HepG2 (cell line): ENCODE data around the gene NEK6. TPM values are rescaled to one million over a fixed set of nuclear protein-coding genes. Genes with fewer than 3 reads are reported as not detected.

Experiments
- ASH2L ChIP-seq: fragments of 300-600, 200-600 bp; sonication (generic); IDR thresholded peaks from 2 replicates; pipeline ENCODE4 v1.7.0; 2017; ENCODE audit warnings: low read depth, mild to moderate bottlenecking, moderate library complexity, mixed read lengths, low read length; ENCODE audit not compliant: insufficient read length
- ATM ChIP-seq: fragments of 450-650 bp; IDR thresholded peaks from 2 replicates; pipeline ENCODE4 v1.7.1; 2017; ENCODE audit warnings: mild to moderate bottlenecking, borderline replicate concordance
- CEBPZ ChIP-seq: IDR thresholded peaks from 2 replicates; pipeline ENCODE4 v1.6.1; 2012; ENCODE audit warnings: low read length, improper control_type of control experiment
- DR1 ChIP-seq: sonication (generic); formaldehyde crosslinking; IDR thresholded peaks from 2 replicates; pipeline ENCODE4 v1.8.0; 2021; ENCODE audit warnings: mild to moderate bottlenecking, missing genetic modification reagents, inconsistent platforms
- GRHL1 ChIP-seq: sonication (generic); formaldehyde crosslinking; conservative IDR thresholded peaks from 2 replicates; pipeline ENCODE4 v1.8.0; 2022; ENCODE audit warnings: missing genetic modification reagents
- HDAC1 ChIP-seq: sonication (generic); formaldehyde crosslinking; IDR thresholded peaks from 2 replicates; pipeline ENCODE4 v1.5.1; 2020; ENCODE audit warnings: mild to moderate bottlenecking, missing genetic modification reagents
- LCORL ChIP-seq, 2 experiments: fragments of 450-650 bp in 1 of 2; sonication (generic) in 1 of 2; formaldehyde crosslinking in 1 of 2; IDR thresholded peaks; 2 replicates each; pipeline versions ENCODE4 v1.5.0 to v1.6.1; 2017 to 2020; ENCODE audit warnings: antibody characterized with exemption in 1 of 2, missing genetic modification reagents in 1 of 2
- PHF5A ChIP-seq: IDR thresholded peaks from one replicate; pipeline ENCODE4 v1.6.1; 2018; ENCODE audit warnings: low read depth, missing genetic modification reagents; ENCODE audit not compliant: unreplicated experiment
- SP140L ChIP-seq: sonication (generic); formaldehyde crosslinking; IDR thresholded peaks from 2 replicates; pipeline ENCODE4 v1.4.0; 2020; ENCODE audit warnings: missing genetic modification reagents, borderline replicate concordance
- THRA ChIP-seq: sonication (generic); formaldehyde crosslinking; IDR thresholded peaks from 2 replicates; pipeline ENCODE4 v1.4.0; 2020; ENCODE audit warnings: missing genetic modification reagents, borderline replicate concordance
- XBP1 ChIP-seq: sonication (generic); formaldehyde crosslinking; IDR thresholded peaks from 2 replicates; pipeline ENCODE4 v1.5.0; 2020; ENCODE audit warnings: missing genetic modification reagents
- ZBED4 ChIP-seq: sonication (generic); formaldehyde crosslinking; IDR thresholded peaks from 2 replicates; pipeline ENCODE4 v1.4.0; 2020; ENCODE audit warnings: missing genetic modification reagents, borderline replicate concordance
- ZFP36L1 ChIP-seq: sonication (generic); formaldehyde crosslinking; IDR thresholded peaks from 2 replicates; pipeline ENCODE4 v1.8.0; 2022; ENCODE audit warnings: mild to moderate bottlenecking, missing genetic modification reagents, moderate library complexity
- ZFP36L2 ChIP-seq: sonication (generic); formaldehyde crosslinking; IDR thresholded peaks from 2 replicates; pipeline ENCODE4 v1.4.0; 2020; ENCODE audit warnings: missing genetic modification reagents
- ZNF224 ChIP-seq: sonication (generic); formaldehyde crosslinking; IDR thresholded peaks from 2 replicates; pipeline ENCODE4 v1.5.0; 2020; ENCODE audit warnings: mild to moderate bottlenecking, missing genetic modification reagents
- ZNF235 ChIP-seq: sonication (generic); formaldehyde crosslinking; IDR thresholded peaks from 2 replicates; pipeline ENCODE4 v1.8.1; 2023; ENCODE audit warnings: mild to moderate bottlenecking, missing genetic modification reagents, borderline replicate concordance
- ZNF24 ChIP-seq: fragments of 450-650 bp; IDR thresholded peaks from 2 replicates; pipeline ENCODE4 v1.6.1; 2017; ENCODE audit warnings: antibody characterized with exemption, mild to moderate bottlenecking
- ZNF430 ChIP-seq: sonication (generic); formaldehyde crosslinking; IDR thresholded peaks from 2 replicates; pipeline ENCODE4 v1.9.0; 2021; ENCODE audit warnings: mild to moderate bottlenecking, missing genetic modification reagents
- ZNF678 ChIP-seq: sonication (generic); formaldehyde crosslinking; IDR thresholded peaks from 2 replicates; pipeline ENCODE4 v1.4.0; 2020; ENCODE audit warnings: mild to moderate bottlenecking, missing genetic modification reagents
- polyA plus RNA-seq, 8 experiments: library from polyadenylated mRNA; depleted of rRNA in 3 of 8; stranded (reverse) in 7 of 8; unstranded in 1 of 8; fragments of >200 nt; fragmentation: Illumina TruSeq in 4 of 8; extraction: Trizol in 4 of 8; gene quantifications; 2 replicates each; pipeline versions ENCODE4 v1.2.1 to v1.2.3, GENCODE V29; 2011 to 2016; ENCODE audit warnings: low read depth in 4 of 8, missing spikeins in 1 of 8, mixed read lengths in 1 of 8; ENCODE audit not compliant: insufficient read depth in 1 of 8
- total RNA-seq, 5 experiments: library from RNA; depleted of rRNA; stranded (reverse); fragments of >200 nt; fragmentation: Illumina TruSeq; extraction: Trizol; gene quantifications; 2 replicates each; pipeline ENCODE4 v1.2.3, GENCODE V29; 2016; ENCODE audit warnings: low read depth in 1 of 5

NEK6 gene
- total and polyA plus RNA-seq, 2 of the 13 experiments (the other 11 are each of a cell fraction or from before 2014, with no cell fraction given) = 30.4 to 119 TPM

GRCh38 chr9:124259158-124259808, 1.5 kb downstream of the NEK6 start (continued):
- TF ChIP-seq ZNF235 (CRISPR knock-in tag) (no peak; the same call in 1 of the 2 replicates), ATM (no peak), XBP1 (CRISPR knock-in tag) (no peak), ZBED4 (no peak), ASH2L (peak; percentile 84), HDAC1 (CRISPR knock-in tag) (peak; percentile 24; the same call in 1 of the 2 replicates), SP140L (CRISPR knock-in tag) (no peak), LCORL (IDR thresholded peaks at IDR 0.05) (peak; percentile 61), LCORL (CRISPR knock-in tag; IDR thresholded peaks at IDR 0.05) (peak; percentile 95), ZNF678 (CRISPR knock-in tag) (no peak), PHF5A (CRISPR knock-in tag) (peak; percentile 2), GRHL1 (no peak), ZNF24 (no peak), CEBPZ (no peak), DR1 (CRISPR knock-in tag) (no peak), ZNF224 (no peak), ZFP36L1 (0 out of 2 replicates have a peak, but pooled peaks have one; percentile 20), THRA (CRISPR knock-in tag) (no peak), ZNF430 (CRISPR knock-in tag) (0 out of 2 replicates have a peak, but pooled peaks have one; percentile 7), ZFP36L2 (CRISPR knock-in tag) (no peak)
